ENCODE results near the gene BTNL3.

GRCh38 chr5:181045316-181045715 is 56.7 kb downstream of the BTNL3 start:
- TF ChIP-seq CTCF (IDR thresholded peaks at IDR 0.05) (no peak), POLR2A (IDR thresholded peaks at IDR 0.05) (no peak), POLR2AphosphoS5 (IDR thresholded peaks at IDR 0.05) (no peak)
